H1 (cell line): ENCODE results near the gene PAK2. TPM values are rescaled to one million over a fixed set of nuclear protein-coding genes. Genes with fewer than 3 reads are reported as not detected.

Source experiments
- CTCF ChIA-PET: fragments of 300-600 bp; sonication (Branson Sonifier 250); formaldehyde crosslinking; loops from one replicate; lab custom pipeline; 2021; ENCODE audit not compliant: partially characterized antibody; lab: Charles Lee
- POLR2A ChIA-PET: fragments of 300-600 bp; sonication (Branson Sonifier 250); formaldehyde crosslinking; loops from one replicate; lab custom pipeline; 2021; ENCODE audit warnings: inconsistent platforms; ENCODE audit not compliant: partially characterized antibody; lab: Charles Lee
- DNase-seq, 2 experiments: peaks; one replicate each; pipeline versions ENCODE4 v3.0.0 to v3.0.0-alpha.2; 2010 to 2022; ENCODE audit warnings: low spot score in 2 of 2, low read depth in 1 of 2, mixed read lengths in 1 of 2
- FAIRE-seq: peaks from 2 replicates; lab custom pipeline; 2011; peaks lifted over from hg19 to GRCh38; lab: Jason Lieb, UNC
- H2AFZ ChIP-seq: 2 replicates; pipeline ENCODE4 v1.8.1; 2012; ENCODE audit warnings: low read length, inconsistent platforms
- H2AK5ac ChIP-seq: 2 replicates; pipeline ENCODE4 v1.6.1; 2013; ENCODE audit warnings: low read depth, low read length
- H2BK120ac ChIP-seq: replicated peaks from 2 replicates; pipeline ENCODE3; 2013; ENCODE audit warnings: low read depth, low read length, inconsistent platforms
- H2BK12ac ChIP-seq: 2 replicates; pipeline ENCODE4 v1.6.1; 2013; ENCODE audit warnings: low read depth, low read length
- H2BK15ac ChIP-seq: 2 replicates; pipeline ENCODE4 v1.6.1; 2013; ENCODE audit warnings: low read length
- H2BK20ac ChIP-seq: 2 replicates; pipeline ENCODE4 v1.6.1; 2013; ENCODE audit warnings: low read length
- H2BK5ac ChIP-seq: 2 replicates; pipeline ENCODE4 v1.6.1; 2013; ENCODE audit warnings: low read depth, low read length
- H3K14ac ChIP-seq: 2 replicates; pipeline ENCODE4 v1.6.1; 2013; ENCODE audit warnings: inconsistent platforms; ENCODE audit not compliant: insufficient read length
- H3K18ac ChIP-seq: 2 replicates; pipeline ENCODE4 v1.6.1; 2013; ENCODE audit warnings: low read length; ENCODE audit errors: extremely low read depth
- H3K23ac ChIP-seq: 2 replicates; pipeline ENCODE4 v1.6.1; 2013; ENCODE audit warnings: inconsistent platforms; ENCODE audit not compliant: insufficient read length
- H3K23me2 ChIP-seq: 2 replicates; pipeline ENCODE4 v1.6.1; 2013; ENCODE audit warnings: low read depth, low read length
- H3K27ac ChIP-seq: 2 replicates; pipeline ENCODE4 v1.6.1; 2011; ENCODE audit warnings: low read depth, low read length, inconsistent platforms
- H3K27me3 ChIP-seq, 4 experiments: replicated peaks in 1 of 4; 1 replicate in 1 of 4; 2 replicates in 3 of 4; pipeline versions ENCODE4 v1.6.1 to v1.8.1; 2011 to 2013; ENCODE audit warnings: low read length in 3 of 4, mild to moderate bottlenecking in 3 of 4, inconsistent platforms in 2 of 4, mixed read lengths in 2 of 4, moderate library complexity in 1 of 4; ENCODE audit not compliant: control insufficient read depth in 3 of 4, insufficient read depth in 3 of 4; ENCODE audit errors: extremely low read depth in 1 of 4
- H3K36me3 ChIP-seq, 4 experiments: 2 replicates each; pipeline versions ENCODE4 v1.6.1 to v1.8.1; 2011 to 2013; ENCODE audit warnings: mild to moderate bottlenecking in 4 of 4, low read length in 3 of 4, moderate library complexity in 2 of 4, control low read depth in 1 of 4, inconsistent platforms in 1 of 4; ENCODE audit not compliant: insufficient read depth in 4 of 4, control insufficient read depth in 2 of 4
- H3K4ac ChIP-seq: replicated peaks from 2 replicates; pipeline ENCODE3; 2013; ENCODE audit warnings: low read length, low read depth, mixed read lengths, inconsistent platforms; ENCODE audit not compliant: insufficient read length
- H3K4me1 ChIP-seq, 4 experiments: replicated peaks in 1 of 4; 1 replicate in 1 of 4; 2 replicates in 3 of 4; pipeline versions ENCODE4 v1.6.1 to v1.8.1; 2011 to 2013; ENCODE audit warnings: low read length in 3 of 4, inconsistent platforms in 2 of 4, mixed read lengths in 1 of 4; ENCODE audit not compliant: insufficient read depth in 4 of 4, control insufficient read depth in 3 of 4
- H3K4me2 ChIP-seq, 2 experiments: 2 replicates each; pipeline versions ENCODE4 v1.6.1 to v1.8.1; 2011 to 2013; ENCODE audit warnings: low read depth in 2 of 2, low read length in 2 of 2, control low read depth in 1 of 2, inconsistent platforms in 1 of 2, mild to moderate bottlenecking in 1 of 2; ENCODE audit not compliant: insufficient read depth in 1 of 2
- H3K4me3 ChIP-seq, 4 experiments: fragments of 200-600, 300-600 bp in 1 of 4; sonication (generic), shearing (Covaris generic), sonication (Bioruptor Twin) in 1 of 4; 2 replicates each; pipeline versions ENCODE4 v1.5.1 to v1.8.1; 2011 to 2016; ENCODE audit warnings: low read length in 4 of 4, low read depth in 3 of 4, control low read depth in 2 of 4, inconsistent platforms in 2 of 4, mild to moderate bottlenecking in 2 of 4, mixed read lengths in 1 of 4, moderate library complexity in 1 of 4; ENCODE audit not compliant: insufficient read depth in 2 of 4; ENCODE audit errors: extremely low read depth in 1 of 4
- H3K56ac ChIP-seq: replicated peaks from 2 replicates; pipeline ENCODE3; 2013; ENCODE audit warnings: low read depth, mild to moderate bottlenecking, mixed read lengths, low read length, inconsistent platforms; ENCODE audit not compliant: insufficient read length
- H3K79me1 ChIP-seq: 2 replicates; pipeline ENCODE4 v1.6.1; 2013; ENCODE audit warnings: low read depth, low read length, control low read depth
- H3K79me2 ChIP-seq, 2 experiments: 2 replicates each; pipeline versions ENCODE4 v1.6.1 to v1.8.1; 2012 to 2013; ENCODE audit warnings: low read length in 2 of 2, mild to moderate bottlenecking in 2 of 2, inconsistent platforms in 1 of 2; ENCODE audit not compliant: insufficient read depth in 2 of 2, control insufficient read depth in 1 of 2
- H3K9ac ChIP-seq, 4 experiments: replicated peaks in 1 of 4; 1 replicate in 1 of 4; 2 replicates in 3 of 4; pipeline versions ENCODE4 v1.6.1 to v1.8.1; 2011 to 2013; ENCODE audit warnings: low read depth in 3 of 4, low read length in 3 of 4, control low read depth in 2 of 4, mild to moderate bottlenecking in 2 of 4, moderate library complexity in 2 of 4, inconsistent platforms in 1 of 4; ENCODE audit errors: extremely low read depth in 1 of 4
- H3K9me3 ChIP-seq, 2 experiments: 2 replicates each; pipeline versions ENCODE4 v1.6.1 to v1.8.1; 2012 to 2013; ENCODE audit warnings: mild to moderate bottlenecking in 2 of 2, moderate library complexity in 2 of 2, control low read depth in 1 of 2, inconsistent platforms in 1 of 2, low read depth in 1 of 2, low read length in 1 of 2, mixed read lengths in 1 of 2; ENCODE audit not compliant: insufficient read depth in 2 of 2
- H4K20me1 ChIP-seq, 2 experiments: replicated peaks in 1 of 2; 2 replicates each; pipeline versions ENCODE3 to v1.8.1; 2011 to 2013; ENCODE audit warnings: inconsistent platforms in 2 of 2, low read length in 2 of 2, mild to moderate bottlenecking in 1 of 2; ENCODE audit not compliant: insufficient read depth in 2 of 2, control insufficient read depth in 1 of 2
- H4K5ac ChIP-seq: 2 replicates; pipeline ENCODE4 v1.6.1; 2013; ENCODE audit warnings: low read length, low read depth, mixed read lengths, inconsistent platforms; ENCODE audit not compliant: insufficient read length
- H4K8ac ChIP-seq: 2 replicates; pipeline ENCODE4 v1.8.0; 2013; ENCODE audit warnings: mild to moderate bottlenecking, moderate library complexity, low read length, inconsistent platforms; ENCODE audit not compliant: insufficient read depth; ENCODE audit errors: extremely low read depth
- H4K91ac ChIP-seq: replicated peaks from 2 replicates; pipeline ENCODE3; 2013; ENCODE audit warnings: low read length, mixed read lengths, inconsistent platforms; ENCODE audit not compliant: insufficient read length
- ASH2L ChIP-seq: fragments of 200-600, 300-600 bp; sonication (generic); IDR thresholded peaks from one replicate; pipeline ENCODE4 v1.7.1; 2017; ENCODE audit warnings: low read length
- CHD2 ChIP-seq: IDR thresholded peaks from 2 replicates; pipeline ENCODE4 v1.6.1; 2012; ENCODE audit warnings: low read length, improper control_type of control experiment
- CREB1 ChIP-seq: IDR thresholded peaks from 2 replicates; pipeline ENCODE4 v1.6.1; 2012; ENCODE audit warnings: inconsistent platforms
- JUN ChIP-seq: IDR thresholded peaks from 2 replicates; pipeline ENCODE4 v1.6.1; 2011; ENCODE audit warnings: low read depth, mild to moderate bottlenecking, improper control_type of control experiment, low read length
- KDM4A ChIP-seq: IDR thresholded peaks from one replicate; pipeline ENCODE4 v1.7.1; 2012; ENCODE audit warnings: low read depth, mild to moderate bottlenecking, moderate library complexity, low read length, inconsistent platforms; ENCODE audit not compliant: severe bottlenecking
- KDM5A ChIP-seq: fragments of 200-600 bp; IDR thresholded peaks from 2 replicates; pipeline ENCODE4 v1.7.1; 2012; ENCODE audit warnings: mild to moderate bottlenecking, low read length, inconsistent platforms, mixed read lengths
- SIN3A ChIP-seq, 2 experiments: IDR thresholded peaks in 1 of 2; conservative IDR thresholded peaks in 1 of 2; 2 replicates each; pipeline ENCODE4 v1.6.1; 2011 to 2012; ENCODE audit warnings: low read length in 2 of 2, improper control_type of control experiment in 1 of 2, low read depth in 1 of 2, mild to moderate bottlenecking in 1 of 2
- WGBS, 2 experiments: shearing (Covaris generic) in 1 of 2; methylation state at CpG; one replicate each; pipeline versions ENCODE4 v1.1.6 to v1.1.7; 2013 to 2015; ENCODE audit warnings: low lambda C conversion rate in 2 of 2, mixed read lengths in 2 of 2, inconsistent platforms in 1 of 2, low coverage in 1 of 2, missing lambda C conversion rate in 1 of 2; ENCODE audit not compliant: insufficient replicate concordance in 2 of 2, insufficient coverage in 1 of 2, insufficient read length in 1 of 2; ENCODE audit errors: extremely low coverage in 1 of 2, missing lambda C conversion rate in 1 of 2; 5-methylcytosine and 5-hydroxymethylcytosine counted together
- polyA plus RNA-seq, 7 experiments: library from polyadenylated mRNA; depleted of rRNA in 3 of 7; stranded (reverse) in 5 of 7; unstranded in 2 of 7; fragments of >200 nt in 5 of 7; fragments of 200-250 nt in 2 of 7; gene quantifications; 1 replicate in 5 of 7; 2 replicates in 1 of 7; 4 replicates in 1 of 7; pipeline versions ENCODE4 v1.2.1 to v1.2.3, GENCODE V29; 2011 to 2013; ENCODE audit warnings: missing spikeins in 2 of 7, mixed read lengths in 2 of 7
- total RNA-seq: library from RNA; stranded (reverse); fragmentation: NEBNext Ultra II Directional; extraction: Animal tissue kit (Norgen Biotek cat#: 25700); gene quantifications from 2 replicates; pipeline ENCODE4 v1.2.1, GENCODE V29; 2021
- TF ChIP-seq, protein P1 (sequence below), 3 experiments: IDR thresholded peaks; 1 replicate in 2 of 3; 2 replicates in 1 of 3; pipeline versions ENCODE4 v1.5.1 to v1.6.1; 2011; ENCODE audit warnings: low read length in 3 of 3, mild to moderate bottlenecking in 3 of 3, inconsistent platforms in 2 of 3, low read depth in 1 of 3, moderate library complexity in 1 of 3; ENCODE audit not compliant: insufficient read depth in 1 of 3; ENCODE audit errors: control extremely low read depth in 1 of 3

The PAK2 gene
- total and polyA plus RNA-seq, 2 of the 8 experiments (the other 6 are each of a cell fraction or from before 2014, with no cell fraction given), result 13.1 to 60.5 TPM

DNA sequence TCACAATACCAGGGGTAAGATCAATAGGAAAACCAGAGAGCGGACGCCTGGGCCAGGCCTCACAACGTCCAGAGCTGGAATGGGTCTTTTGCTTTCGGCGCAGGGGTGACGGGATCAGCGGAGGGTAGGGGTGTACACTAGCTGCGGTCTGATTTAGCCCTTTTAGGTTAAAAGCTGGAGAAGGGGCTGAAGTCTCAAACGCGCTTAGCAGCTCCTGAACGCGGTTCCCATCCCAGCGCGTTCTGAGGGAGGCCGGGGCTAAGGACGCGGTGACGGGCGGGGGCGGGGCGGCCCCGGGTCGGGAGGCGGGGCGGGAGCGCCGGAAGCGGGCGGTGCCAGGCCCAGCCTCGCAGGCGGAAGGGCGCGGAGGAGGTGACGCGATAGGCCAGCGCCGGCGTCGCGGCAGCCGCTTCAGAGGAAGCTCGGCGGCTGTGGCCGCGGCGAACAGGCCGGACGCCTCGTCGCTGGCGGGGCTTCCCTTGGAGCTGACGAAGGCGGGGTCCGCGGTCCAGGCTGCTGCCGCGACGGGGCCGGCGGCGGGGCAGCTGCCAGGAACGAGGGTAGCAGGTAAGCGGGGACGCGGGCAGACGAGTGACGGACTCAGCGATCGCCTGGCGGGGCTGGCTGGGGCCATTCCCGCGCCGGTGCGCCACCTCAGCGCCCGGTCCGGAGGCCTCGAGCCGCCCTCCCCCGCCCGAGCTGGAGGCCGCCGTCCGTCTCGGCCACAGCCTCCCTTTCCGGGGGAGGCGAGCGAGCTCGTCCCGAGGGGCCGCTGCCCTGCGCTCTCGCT, 128.0 kb downstream of the PAK2 start, which contains the start of gene SENP5:
SENP5 (plus strand) TSS at position 414 of the 790 bp plus-strand sequence. CDS start 17,262 bp downstream, outside the sequence.
- Histone ChIP-seq H4K5ac (peak within 1 kb of the TSS; percentile 81), H3K4me3 (peak within 1 kb of the TSS; percentile 57 to 90 (median 88)), H2BK5ac (peak within 1 kb of the TSS; percentile 73; the same call in 1 of the 2 replicates), H3K14ac (no peak within 1 kb of the TSS), H3K56ac (peak within 1 kb of the TSS; percentile 69), H2BK20ac (no peak within 1 kb of the TSS), H4K91ac (peak within 1 kb of the TSS; percentile 15), H3K4ac (no peak within 1 kb of the TSS), H3K9ac (peak within 1 kb of the TSS; percentile 75 to 97 (median 86)), H3K4me1 (peaks cover 0 to 4% (median 0%) of the 10 kb centered on the region in 4 experiments; a peak in 4 of 7 replicates), H3K27me3 (no peaks in the 10 kb centered on the region), H3K4me2 (peak within 1 kb of the TSS; percentile 75 to 99), H2BK15ac (no peak within 1 kb of the TSS), H3K9me3 (no peaks in the 10 kb centered on the region), H3K79me1 (peaks cover 3% of the 10 kb centered on the region; the same call in 1 of the 2 replicates), H2BK12ac (0 out of 2 replicates have a peak within 1 kb of the TSS, but pooled peaks have one; percentile 39), H3K23me2 (peaks cover 9% of the 10 kb centered on the region; the same call in 1 of the 2 replicates), H2AFZ (peak within 1 kb of the TSS; percentile 98), H3K23ac (no peak within 1 kb of the TSS), H4K8ac (peak within 1 kb of the TSS; percentile 97), H4K20me1 (peaks cover 0 to 14% of the 10 kb centered on the region in 2 experiments), H3K36me3 (no peaks in the 10 kb centered on the region; a peak in 1 of 8 replicates), H2AK5ac (no peak within 1 kb of the TSS), H2BK120ac (no peak within 1 kb of the TSS), H3K18ac (no peak within 1 kb of the TSS), H3K27ac (peak within 1 kb of the TSS; percentile 89), H3K79me2 (peaks cover 8 to 46% of the 10 kb centered on the region in 2 experiments)
- DNase-seq (peak; percentile 43 to 89), FAIRE-seq (no peak)
- POLR2A ChIA-PET, result interaction anchor here (0.6 to 2.9 kb wide), 15 partner anchors 10 to 236 kb away, joined by 3 to 11 read pairs (median 3); partner anchors contain the start of genes NCBP2 and PAK2
- 4% methylated on average over 30 of the region's 93 CpGs; no CpG with 5 or more reads in 1 of the 2 experiments for WGBS, 2 experiments
- CTCF ChIA-PET, result interaction anchor here (0.7 to 1.1 kb wide), 5 partner anchors 30 to 321 kb away, joined by 3 read pairs; partner anchors contain the start of genes MELTF and NCBP2
- peak; percentile 97 for TF ChIP-seq CREB1
- peak; percentile 97 for TF ChIP-seq KDM4A
- TF ChIP-seq, protein P1, sequence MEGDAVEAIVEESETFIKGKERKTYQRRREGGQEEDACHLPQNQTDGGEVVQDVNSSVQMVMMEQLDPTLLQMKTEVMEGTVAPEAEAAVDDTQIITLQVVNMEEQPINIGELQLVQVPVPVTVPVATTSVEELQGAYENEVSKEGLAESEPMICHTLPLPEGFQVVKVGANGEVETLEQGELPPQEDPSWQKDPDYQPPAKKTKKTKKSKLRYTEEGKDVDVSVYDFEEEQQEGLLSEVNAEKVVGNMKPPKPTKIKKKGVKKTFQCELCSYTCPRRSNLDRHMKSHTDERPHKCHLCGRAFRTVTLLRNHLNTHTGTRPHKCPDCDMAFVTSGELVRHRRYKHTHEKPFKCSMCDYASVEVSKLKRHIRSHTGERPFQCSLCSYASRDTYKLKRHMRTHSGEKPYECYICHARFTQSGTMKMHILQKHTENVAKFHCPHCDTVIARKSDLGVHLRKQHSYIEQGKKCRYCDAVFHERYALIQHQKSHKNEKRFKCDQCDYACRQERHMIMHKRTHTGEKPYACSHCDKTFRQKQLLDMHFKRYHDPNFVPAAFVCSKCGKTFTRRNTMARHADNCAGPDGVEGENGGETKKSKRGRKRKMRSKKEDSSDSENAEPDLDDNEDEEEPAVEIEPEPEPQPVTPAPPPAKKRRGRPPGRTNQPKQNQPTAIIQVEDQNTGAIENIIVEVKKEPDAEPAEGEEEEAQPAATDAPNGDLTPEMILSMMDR (IDR thresholded peaks at IDR 0.05; ENCODE audit: control extremely low read depth in 1 of 3, insufficient read depth in 1 of 3, low read depth in 1 of 3, low read length in 3 of 3), result no peak
- peak in 1 of 2 experiments; percentile 77; a peak in 2 of 4 replicates for TF ChIP-seq SIN3A (conservative IDR thresholded peaks at IDR 0.05 in 1 of 2, IDR thresholded peaks at IDR 0.05 in 1 of 2; ENCODE audit: low read depth in 1 of 2, low read length in 2 of 2)
- peak; percentile 82 for TF ChIP-seq KDM5A
- peak; percentile 94 for TF ChIP-seq ASH2L
- no peak for TF ChIP-seq JUN
- TF ChIP-seq CHD2, result no peak
